Sigmoid colon (tissue), 4 donors: ENCODE results near the gene PI4KB.

Source experiments
- EP300 ChIP-seq, 4 donors: sonication (generic); formaldehyde crosslinking; IDR thresholded peaks; one replicate each; pipeline ENCODE4 v1.6.1; 2017; ENCODE audit warnings: antibody characterized with exemption in 4 of 4
- POLR2A ChIP-seq, 2 donors: fragments of 450-650 bp; IDR thresholded peaks; one replicate each; pipeline ENCODE4 v1.6.1; 2016; ENCODE audit warnings: antibody characterized with exemption in 2 of 2, mild to moderate bottlenecking in 2 of 2, moderate library complexity in 2 of 2
- POLR2AphosphoS5 ChIP-seq, 4 donors: sonication (generic); formaldehyde crosslinking; IDR thresholded peaks; one replicate each; pipeline ENCODE4 v1.6.1; 2017; ENCODE audit warnings: antibody characterized with exemption in 4 of 4
- TF ChIP-seq, protein P1 (sequence below), 4 experiments: fragments of 450-650 bp in 3 of 4; fragments of 200-600 bp in 1 of 4; IDR thresholded peaks; one replicate each; pipeline ENCODE4 v1.5.1; 2016 to 2019; ENCODE audit warnings: antibody characterized with exemption in 4 of 4, mild to moderate bottlenecking in 3 of 4, moderate library complexity in 2 of 4

DNA sequence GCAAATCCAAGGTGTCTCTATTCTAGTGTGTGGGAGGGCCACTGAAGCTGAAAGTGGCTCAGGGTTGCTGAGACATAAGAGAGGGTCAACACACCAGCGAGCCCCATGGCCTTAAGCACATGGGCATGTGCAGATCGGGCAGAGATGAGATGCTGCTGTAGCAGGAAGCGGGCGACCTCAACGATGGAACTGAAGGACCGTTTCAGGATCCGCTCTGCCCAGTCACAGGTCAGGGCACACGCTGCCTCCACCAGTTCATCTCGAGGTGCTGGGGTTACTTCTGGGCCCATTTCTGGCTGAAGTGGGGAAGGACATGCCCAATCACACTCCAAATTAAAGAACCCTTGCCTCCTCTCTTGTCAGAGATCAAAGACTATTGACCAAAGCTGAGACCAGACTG lies 16.4 kb upstream of the PI4KB start:
- TF ChIP-seq, protein P1, sequence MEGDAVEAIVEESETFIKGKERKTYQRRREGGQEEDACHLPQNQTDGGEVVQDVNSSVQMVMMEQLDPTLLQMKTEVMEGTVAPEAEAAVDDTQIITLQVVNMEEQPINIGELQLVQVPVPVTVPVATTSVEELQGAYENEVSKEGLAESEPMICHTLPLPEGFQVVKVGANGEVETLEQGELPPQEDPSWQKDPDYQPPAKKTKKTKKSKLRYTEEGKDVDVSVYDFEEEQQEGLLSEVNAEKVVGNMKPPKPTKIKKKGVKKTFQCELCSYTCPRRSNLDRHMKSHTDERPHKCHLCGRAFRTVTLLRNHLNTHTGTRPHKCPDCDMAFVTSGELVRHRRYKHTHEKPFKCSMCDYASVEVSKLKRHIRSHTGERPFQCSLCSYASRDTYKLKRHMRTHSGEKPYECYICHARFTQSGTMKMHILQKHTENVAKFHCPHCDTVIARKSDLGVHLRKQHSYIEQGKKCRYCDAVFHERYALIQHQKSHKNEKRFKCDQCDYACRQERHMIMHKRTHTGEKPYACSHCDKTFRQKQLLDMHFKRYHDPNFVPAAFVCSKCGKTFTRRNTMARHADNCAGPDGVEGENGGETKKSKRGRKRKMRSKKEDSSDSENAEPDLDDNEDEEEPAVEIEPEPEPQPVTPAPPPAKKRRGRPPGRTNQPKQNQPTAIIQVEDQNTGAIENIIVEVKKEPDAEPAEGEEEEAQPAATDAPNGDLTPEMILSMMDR (IDR thresholded peaks at IDR 0.05): no peak
- TF ChIP-seq POLR2AphosphoS5 (IDR thresholded peaks at IDR 0.05): no peak
- TF ChIP-seq EP300 (IDR thresholded peaks at IDR 0.05): no peak
- TF ChIP-seq POLR2A (IDR thresholded peaks at IDR 0.05): no peak
